Fibroblast of skin of left quadriceps (primary cell): Measurements from ENCODE around the gene NRCAM.
A peak's percentile ranks its signal among the peaks of the same experiment; 100 is the strongest.
"Not testable (repeated sequence)": the region's sequence is repeated elsewhere in the genome, so short reads cannot be mapped to it uniquely, and the experiment has no call there.

Experiments
- DNase-seq, 2 experiments: peaks; one replicate each; pipeline ENCODE4 v3.0.0-alpha.2; 2013; ENCODE audit warnings: low read depth in 2 of 2

NRCAM gene

GRCh38 chr7:108345710-108346336 is 110.4 kb downstream of the NRCAM start:
- DNase-seq = no peak

GRCh38 chr7:108340856-108341411 is 115.3 kb downstream of the NRCAM start:
- DNase-seq = no peak

GRCh38 chr7:108340406-108340805 is 115.8 kb downstream of the NRCAM start:
- not testable (repeated sequence) for DNase-seq

- DNase-seq = no peak
Measured at GRCh38 chr7:108335269-108335918, 120.8 kb downstream of the NRCAM start.

GRCh38 chr7:108332937-108333336 is 123.3 kb downstream of the NRCAM start:
- DNase-seq = no peak

- no peak for DNase-seq
Measured at GRCh38 chr7:108331971-108332370, 124.3 kb downstream of the NRCAM start.

- DNase-seq = no peak
Measured at GRCh38 chr7:108330227-108330626, 126.0 kb downstream of the NRCAM start.

- no peak for DNase-seq
Measured at GRCh38 chr7:108329514-108329913, 126.7 kb downstream of the NRCAM start.

- no peak for DNase-seq
Measured at GRCh38 chr7:108328174-108328651, 128.0 kb downstream of the NRCAM start.

GRCh38 chr7:108327353-108327752 is 128.9 kb downstream of the NRCAM start:
- no peak for DNase-seq

GRCh38 chr7:108326938-108327337 is 129.3 kb downstream of the NRCAM start:
- no peak for DNase-seq

GRCh38 chr7:108324053-108325038 is 131.9 kb downstream of the NRCAM start:
- no peak for DNase-seq

GRCh38 chr7:108322925-108323832 is 133.1 kb downstream of the NRCAM start:
- no peak for DNase-seq

GRCh38 chr7:108322046-108322445 is 134.2 kb downstream of the NRCAM start:
- DNase-seq = no peak

- DNase-seq = no peak
Measured at GRCh38 chr7:108321359-108321758, 134.9 kb downstream of the NRCAM start.

- no peak for DNase-seq
Measured at GRCh38 chr7:108316708-108317107, 139.5 kb downstream of the NRCAM start.

- DNase-seq = no peak
Measured at GRCh38 chr7:108314551-108314950, 141.7 kb downstream of the NRCAM start.

GRCh38 chr7:108314049-108314448 is 142.2 kb downstream of the NRCAM start:
- DNase-seq = no peak

GRCh38 chr7:108313086-108313485 is 143.2 kb downstream of the NRCAM start:
- no peak for DNase-seq

GRCh38 chr7:108311446-108312168 is 144.6 kb downstream of the NRCAM start:
- peak in 1 of 2 experiments; percentile 4 for DNase-seq
